ENCODE results near the gene USP34.

GRCh38 chr2:61244694-61245093, 226.2 kb downstream of the USP34 start:
- TF ChIP-seq ZNF70 (CRISPR knock-in tag; IDR thresholded peaks at IDR 0.05) (no peak), OSR1 (CRISPR knock-in tag; IDR thresholded peaks at IDR 0.05) (no peak), PATZ1 (CRISPR knock-in tag; IDR thresholded peaks at IDR 0.05; ENCODE audit: borderline replicate concordance) (no peak), ESRRG (CRISPR knock-in tag; IDR thresholded peaks at IDR 0.05) (no peak)
